ENCODE measurements around the gene ANTXRL. TPM values are rescaled to one million over a fixed set of nuclear protein-coding genes. Genes with fewer than 3 reads are reported as not detected.
"Not testable (repeated sequence)": the region's sequence is repeated elsewhere in the genome, so short reads cannot be mapped to it uniquely, and the experiment has no call there.

Gene ANTXRL
- total RNA-seq, 1 donor, result not detected

DNA sequence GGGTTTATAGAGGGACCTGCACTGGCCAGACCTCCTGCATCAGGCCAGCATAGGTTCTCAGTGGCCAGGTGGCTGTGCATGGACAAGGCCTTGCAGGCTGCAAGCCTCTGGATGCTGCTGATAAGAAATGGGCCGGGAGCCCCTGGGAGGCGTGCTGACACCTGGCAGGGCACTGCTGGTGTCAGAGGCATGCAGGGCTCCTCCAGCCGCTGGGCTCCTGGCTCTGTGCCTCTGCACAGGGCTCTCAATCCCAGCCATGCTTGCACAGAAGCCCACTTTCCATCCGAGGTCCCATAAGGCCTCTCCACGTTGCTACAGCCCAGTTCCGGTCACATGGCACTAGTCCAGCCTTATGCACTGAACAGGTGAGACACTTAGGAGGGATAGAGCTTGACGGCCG, 27.3 kb downstream of the ANTXRL start:
- Histone ChIP-seq H3K9me3 (ENCODE audit: low read depth, low read length) (no peaks in the 10 kb centered on the region), H3K27me3 (ENCODE audit: insufficient read depth, low read length) (no peaks in the 10 kb centered on the region), H3K4me3 (ENCODE audit: low read length) (no peak overlapping the region), H3K4me1 (ENCODE audit: insufficient read depth, low read length) (no peaks in the 10 kb centered on the region)

DNA sequence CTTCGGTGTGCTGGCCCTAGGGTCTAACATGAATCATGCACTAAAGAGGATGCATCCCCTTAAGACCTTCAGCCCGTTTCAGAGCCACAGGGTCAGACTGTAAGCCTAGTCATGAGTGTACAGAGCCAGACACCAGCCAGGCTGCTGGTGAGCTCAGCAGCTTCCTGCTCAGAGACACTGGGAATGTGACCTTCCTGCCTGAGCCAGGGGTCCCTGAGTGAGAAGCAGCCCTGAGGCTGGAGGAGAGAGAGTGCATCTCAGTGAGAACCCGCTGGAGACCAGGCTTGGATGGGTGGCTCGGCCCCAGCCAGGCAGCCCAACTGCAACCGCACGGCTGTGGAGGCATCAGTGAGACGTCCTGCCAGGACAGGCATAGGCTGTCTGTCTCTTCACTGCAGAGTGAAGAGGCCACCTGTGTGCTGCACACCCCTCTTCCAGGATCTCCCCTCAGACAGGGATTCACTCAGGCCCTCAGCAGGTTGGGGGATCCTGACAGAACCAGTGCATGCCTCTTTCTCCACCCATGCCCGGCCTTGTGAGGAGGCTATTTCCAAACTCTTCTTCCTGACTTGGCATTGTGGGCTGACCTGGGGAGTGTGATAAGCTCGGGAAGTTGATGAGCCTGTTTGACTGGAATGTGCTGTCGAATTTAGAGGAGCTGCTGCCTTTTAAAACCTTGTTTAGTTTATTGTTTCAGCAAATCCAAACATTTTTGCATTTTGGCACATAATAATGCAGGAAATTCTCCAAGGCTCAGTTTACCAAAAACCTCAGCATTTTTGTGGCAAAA, 28.5 kb downstream of the ANTXRL start:
- not testable (repeated sequence) for H3K4me3 ChIP-seq (ENCODE audit: low read length); H3K27me3 ChIP-seq (ENCODE audit: insufficient read depth, low read length); H3K4me1 ChIP-seq (ENCODE audit: insufficient read depth, low read length); H3K9me3 ChIP-seq (ENCODE audit: low read depth, low read length)

GRCh38 chr10:46317370-46317769, 30.6 kb downstream of the ANTXRL start:
- Histone ChIP-seq H3K27me3 (ENCODE audit: insufficient read depth, low read length) (no peaks in the 10 kb centered on the region), H3K4me1 (ENCODE audit: insufficient read depth, low read length) (no peaks in the 10 kb centered on the region), H3K9me3 (ENCODE audit: low read depth, low read length) (no peaks in the 10 kb centered on the region), H3K4me3 (ENCODE audit: low read length) (no peak overlapping the region)

GRCh38 chr10:46317889-46318288, 31.1 kb downstream of the ANTXRL start:
- H3K27me3 ChIP-seq (ENCODE audit: insufficient read depth, low read length), result no peaks in the 10 kb centered on the region
- H3K4me3 ChIP-seq (ENCODE audit: low read length), result no peak overlapping the region
- no peaks in the 10 kb centered on the region for H3K9me3 ChIP-seq (ENCODE audit: low read depth, low read length)
- no peaks in the 10 kb centered on the region for H3K4me1 ChIP-seq (ENCODE audit: insufficient read depth, low read length)

DNA sequence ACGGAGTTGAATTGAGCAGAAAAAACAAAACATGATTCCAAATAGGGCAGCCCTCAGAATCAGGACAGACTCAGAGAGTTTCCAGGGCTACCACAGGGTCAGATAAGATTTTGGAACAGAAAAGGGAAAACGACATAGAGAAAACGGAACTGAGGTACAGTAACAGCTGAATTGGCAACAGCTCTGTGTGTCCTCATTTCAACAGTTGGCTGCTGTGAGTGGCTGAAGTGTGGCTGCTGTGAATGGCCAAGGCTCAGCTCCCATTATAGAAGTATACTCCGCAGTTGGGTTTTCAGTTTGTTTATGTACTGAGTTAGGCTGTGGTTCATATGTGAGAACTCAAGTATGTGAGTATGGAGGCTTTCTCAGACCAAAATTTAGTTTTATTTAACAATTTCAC, 32.0 kb downstream of the ANTXRL start:
- Histone ChIP-seq H3K4me3 (ENCODE audit: low read length) (no peak overlapping the region), H3K9me3 (ENCODE audit: low read depth, low read length) (no peaks in the 10 kb centered on the region), H3K27me3 (ENCODE audit: insufficient read depth, low read length) (no peaks in the 10 kb centered on the region), H3K4me1 (ENCODE audit: insufficient read depth, low read length) (no peaks in the 10 kb centered on the region)

DNA sequence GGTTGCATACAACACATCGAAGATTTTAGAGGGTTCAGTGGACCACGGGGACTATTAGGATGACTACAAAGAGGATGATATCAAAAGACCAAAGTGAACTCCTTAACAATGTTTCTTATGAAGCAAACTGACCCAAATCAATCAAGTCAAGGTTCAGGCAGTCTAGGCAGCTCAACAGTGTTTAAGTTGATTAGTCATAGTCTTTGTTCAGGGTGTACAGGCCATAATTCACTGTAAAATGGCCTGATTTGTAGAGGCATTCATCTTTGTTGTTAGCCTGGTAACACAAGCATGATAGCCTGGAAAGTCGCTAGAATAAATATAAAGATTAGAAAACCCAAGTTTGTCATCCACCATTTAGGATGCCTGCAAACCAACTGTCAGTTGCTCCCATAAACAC, 32.6 kb downstream of the ANTXRL start:
- no peaks in the 10 kb centered on the region for H3K4me1 ChIP-seq (ENCODE audit: insufficient read depth, low read length)
- H3K27me3 ChIP-seq (ENCODE audit: insufficient read depth, low read length), result no peaks in the 10 kb centered on the region
- no peaks in the 10 kb centered on the region for H3K9me3 ChIP-seq (ENCODE audit: low read depth, low read length)

GRCh38 chr10:46321770-46322169, 35.0 kb downstream of the ANTXRL start:
- Histone ChIP-seq H3K4me1 (ENCODE audit: insufficient read depth, low read length) (no peaks in the 10 kb centered on the region), H3K27me3 (ENCODE audit: insufficient read depth, low read length) (no peaks in the 10 kb centered on the region), H3K9me3 (ENCODE audit: low read depth, low read length) (no peaks in the 10 kb centered on the region), H3K4me3 (ENCODE audit: low read length) (no peak overlapping the region)

More for the DNA sequence above, 32.6 kb downstream of the ANTXRL start:
- H3K4me3 ChIP-seq (ENCODE audit: low read length), result no peak overlapping the region

GRCh38 chr10:46323176-46323575, 36.4 kb downstream of the ANTXRL start:
- Histone ChIP-seq H3K4me3 (ENCODE audit: low read length) (no peak overlapping the region), H3K4me1 (ENCODE audit: insufficient read depth, low read length) (no peaks in the 10 kb centered on the region), H3K9me3 (ENCODE audit: low read depth, low read length) (no peaks in the 10 kb centered on the region), H3K27me3 (ENCODE audit: insufficient read depth, low read length) (no peaks in the 10 kb centered on the region)

DNA sequence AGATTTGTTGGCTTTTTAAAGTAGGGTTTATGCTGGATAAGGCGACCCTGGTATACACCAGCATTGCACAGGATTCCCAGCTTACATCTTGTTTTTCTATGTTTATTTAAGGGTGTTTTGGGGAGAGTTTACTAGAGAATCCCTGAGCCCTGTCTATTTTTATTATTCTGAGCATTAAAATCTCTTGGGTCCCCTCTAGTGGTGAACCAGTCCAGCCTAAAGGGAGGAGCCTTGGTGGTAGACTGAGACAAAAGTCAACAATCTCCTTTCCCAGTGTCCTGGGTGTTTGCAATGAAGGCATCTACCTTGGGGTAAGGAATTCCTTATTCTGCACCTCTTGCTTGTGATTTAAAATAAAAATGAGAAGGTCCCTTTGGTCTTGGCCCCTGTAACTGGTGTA, 38.2 kb downstream of the ANTXRL start:
- H3K27me3 ChIP-seq (ENCODE audit: insufficient read depth, low read length), result no peaks in the 10 kb centered on the region
- no peaks in the 10 kb centered on the region for H3K4me1 ChIP-seq (ENCODE audit: insufficient read depth, low read length)

GRCh38 chr10:46326066-46326465, 39.3 kb downstream of the ANTXRL start:
- Histone ChIP-seq H3K4me1 (ENCODE audit: insufficient read depth, low read length) (no peaks in the 10 kb centered on the region), H3K9me3 (ENCODE audit: low read depth, low read length) (no peaks in the 10 kb centered on the region), H3K4me3 (ENCODE audit: low read length) (no peak overlapping the region), H3K27me3 (ENCODE audit: insufficient read depth, low read length) (no peaks in the 10 kb centered on the region)

More for the DNA sequence above, 38.2 kb downstream of the ANTXRL start:
- no peaks in the 10 kb centered on the region for H3K9me3 ChIP-seq (ENCODE audit: low read depth, low read length)
- no peak overlapping the region for H3K4me3 ChIP-seq (ENCODE audit: low read length)

GRCh38 chr10:46326971-46327370, 40.2 kb downstream of the ANTXRL start:
- H3K4me3 ChIP-seq (ENCODE audit: low read length), result no peak overlapping the region
- H3K9me3 ChIP-seq (ENCODE audit: low read depth, low read length), result no peaks in the 10 kb centered on the region
- no peaks in the 10 kb centered on the region for H3K4me1 ChIP-seq (ENCODE audit: insufficient read depth, low read length)
- H3K27me3 ChIP-seq (ENCODE audit: insufficient read depth, low read length), result no peaks in the 10 kb centered on the region

GRCh38 chr10:46327685-46328084, 40.9 kb downstream of the ANTXRL start:
- H3K4me1 ChIP-seq (ENCODE audit: insufficient read depth, low read length), result no peaks in the 10 kb centered on the region
- H3K4me3 ChIP-seq (ENCODE audit: low read length), result no peak overlapping the region
- no peaks in the 10 kb centered on the region for H3K27me3 ChIP-seq (ENCODE audit: insufficient read depth, low read length)
- no peaks in the 10 kb centered on the region for H3K9me3 ChIP-seq (ENCODE audit: low read depth, low read length)

GRCh38 chr10:46328853-46329689, 42.3 kb downstream of the ANTXRL start:
- no peaks in the 10 kb centered on the region for H3K9me3 ChIP-seq (ENCODE audit: low read depth, low read length)
- no peaks in the 10 kb centered on the region for H3K4me1 ChIP-seq (ENCODE audit: insufficient read depth, low read length)
- no peak overlapping the region for H3K4me3 ChIP-seq (ENCODE audit: low read length)
- H3K27me3 ChIP-seq (ENCODE audit: insufficient read depth, low read length), result no peaks in the 10 kb centered on the region

GRCh38 chr10:46329690-46330016, 42.9 kb downstream of the ANTXRL start:
- no peaks in the 10 kb centered on the region for H3K4me1 ChIP-seq (ENCODE audit: insufficient read depth, low read length)
- no peak overlapping the region for H3K4me3 ChIP-seq (ENCODE audit: low read length)
- H3K27me3 ChIP-seq (ENCODE audit: insufficient read depth, low read length), result no peaks in the 10 kb centered on the region
- no peaks in the 10 kb centered on the region for H3K9me3 ChIP-seq (ENCODE audit: low read depth, low read length)

- H3K4me3 ChIP-seq (ENCODE audit: low read length), result no peak overlapping the region
- H3K9me3 ChIP-seq (ENCODE audit: low read depth, low read length), result no peaks in the 10 kb centered on the region
- H3K4me1 ChIP-seq (ENCODE audit: insufficient read depth, low read length), result no peaks in the 10 kb centered on the region
- no peaks in the 10 kb centered on the region for H3K27me3 ChIP-seq (ENCODE audit: insufficient read depth, low read length)
Measured at GRCh38 chr10:46330894-46331293, 44.1 kb downstream of the ANTXRL start.

- not testable (repeated sequence) for H3K4me1 ChIP-seq (ENCODE audit: insufficient read depth, low read length); H3K4me3 ChIP-seq (ENCODE audit: low read length); H3K9me3 ChIP-seq (ENCODE audit: low read depth, low read length); H3K27me3 ChIP-seq (ENCODE audit: insufficient read depth, low read length)
Measured at GRCh38 chr10:46365484-46365883, 78.7 kb downstream of the ANTXRL start.
